Stimulated activated CD4-positive, alpha-beta T cell treated with anti-CD3 and anti-CD28 coated beads, Interleukin-2, amount 100 ng/mL, for 4 hours (primary cell): ENCODE measurements around the gene PRAMEF25.
"Not testable (repeated sequence)": the region's sequence is repeated elsewhere in the genome, so short reads cannot be mapped to it uniquely, and the experiment has no call there.

ENCODE experiments used
- DNase-seq: peaks from one replicate; pipeline ENCODE4 v3.0.0-alpha.2; 2020; ENCODE audit warnings: low read depth

Gene PRAMEF25

DNA sequence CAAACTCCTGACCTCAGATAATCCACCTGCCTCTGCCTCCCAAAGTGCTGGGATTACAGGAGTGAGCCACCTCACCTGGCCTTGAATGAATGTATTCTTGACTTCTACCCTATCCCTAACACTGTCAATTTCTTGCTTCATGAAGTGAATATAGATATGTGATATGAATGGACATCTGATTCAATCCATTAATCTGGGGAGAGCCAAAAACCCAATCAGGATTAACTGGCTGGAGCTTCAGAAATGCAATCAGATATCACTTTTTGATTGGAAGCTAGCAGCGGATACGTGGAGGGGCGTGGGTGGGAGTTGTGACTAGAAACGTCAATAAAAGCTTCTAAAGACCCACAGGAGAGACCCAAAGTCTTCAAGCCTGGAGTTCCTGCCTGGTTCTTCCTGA, at the start of gene PRAMEF25:
PRAMEF25 (plus strand) TSS at position 301 of the 400 bp plus-strand sequence. CDS start 2,920 bp downstream, outside the sequence.
- DNase-seq = not testable (repeated sequence)

- not testable (repeated sequence) for DNase-seq
These were observed 14.1 kb upstream of the PRAMEF25 start, which contains the start of gene PRAMEF27 for GRCh38 chr1:13056475-13056874. TSS of gene PRAMEF27 (minus strand) at chr1:13056575. CDS start at chr1:13053659, 2,916 bp downstream.

- not testable (repeated sequence) for DNase-seq
These were observed 46.2 kb downstream of the PRAMEF25 start, which contains the start of gene HNRNPCL2 for GRCh38 chr1:13116754-13117153. TSS of gene HNRNPCL2 (minus strand) at chr1:13116854. CDS start at chr1:13116400, 454 bp downstream.
